Occipital lobe (tissue), 3 donors: ENCODE data around the gene U2SURP. TPM values are rescaled to one million over a fixed set of nuclear protein-coding genes. Genes with fewer than 3 reads are reported as not detected.

ENCODE experiments used
- DNase-seq: peaks from one replicate; lab custom pipeline; 2025; lab: John Stamatoyannopoulos, UW
- small RNA-seq: library from RNA; depleted of rRNA; stranded (forward); fragments of <200 nt; gene quantifications from one replicate; pipeline ENCODE3, GENCODE V24; 2014
- total RNA-seq: library from RNA; depleted of rRNA; stranded (reverse); fragments of >200 nt; gene quantifications from one replicate; pipeline ENCODE4 v1.2.3, GENCODE V29; 2014

The U2SURP gene
- total RNA-seq, 1 donor from 2014 or later, result 160 TPM

- DNase-seq, result no peak
Observed at GRCh38 chr3:143100451-143100850, 99.1 kb downstream of the U2SURP start.

DNA sequence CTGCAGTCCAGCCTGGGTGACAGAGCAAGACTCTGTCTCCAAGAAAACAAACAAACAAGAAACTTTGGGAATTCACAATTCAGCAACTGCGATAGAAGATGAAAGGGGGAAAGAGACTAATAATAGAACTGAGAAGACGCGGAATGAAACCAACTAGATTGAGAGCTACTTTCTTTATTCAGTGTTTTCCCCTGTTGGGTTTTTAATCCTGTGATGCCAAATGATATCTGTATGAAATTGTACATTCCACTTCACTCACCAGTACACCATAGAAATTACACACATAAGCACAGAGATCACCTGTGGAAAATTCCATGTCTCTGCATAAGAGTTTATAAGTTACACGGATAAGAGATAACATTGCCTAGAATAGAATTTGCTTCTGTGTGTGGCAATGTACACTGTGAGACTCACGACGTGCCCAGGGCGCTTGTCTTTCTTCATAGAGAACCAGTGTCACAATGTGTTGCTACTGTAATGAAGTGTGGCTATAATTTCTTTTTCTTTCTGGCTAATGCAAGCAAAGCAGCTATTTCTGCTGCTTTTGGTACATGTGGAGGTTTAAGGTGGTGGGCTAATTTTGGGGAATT, 100.5 kb downstream of the U2SURP start:
- no peak for DNase-seq

GRCh38 chr3:143103652-143104051, 102.3 kb downstream of the U2SURP start:
- DNase-seq, result no peak

GRCh38 chr3:143105170-143105569, 103.8 kb downstream of the U2SURP start:
- no peak for DNase-seq

DNA sequence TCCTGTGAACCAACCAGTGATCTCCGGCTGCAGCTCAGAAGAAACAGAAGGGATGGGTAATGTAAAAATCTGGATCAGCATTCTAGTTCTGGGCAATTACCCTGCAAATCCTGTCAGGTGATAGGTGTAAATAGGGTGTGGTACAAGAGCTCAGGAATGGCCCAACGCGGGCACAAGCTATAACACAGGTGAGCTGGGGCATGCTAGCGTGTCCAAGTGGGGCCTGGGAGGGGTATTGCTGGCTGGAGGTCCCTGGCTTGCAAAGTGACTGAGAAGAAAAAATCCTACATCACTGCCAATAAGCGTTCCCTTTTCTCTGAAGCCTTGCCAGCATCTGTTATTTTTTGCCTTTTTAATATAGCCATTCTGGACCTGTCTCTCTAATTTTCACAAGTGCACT, 108.5 kb downstream of the U2SURP start:
- no peak for DNase-seq

Small RNA genes within 50 kb of the gene (small RNA-seq; reads per million reads assigned to genes)
- gene AC021074.2, result not detected

Other genes with a start within 250 kb of the U2SURP start
- 4.5 TPM for gene PCOLCE2, start 112.5 kb upstream of the U2SURP start, total RNA-seq
- gene PAQR9, start 37.9 kb upstream of the U2SURP start, total RNA-seq, result 0.94 TPM
- 33.4 TPM for gene CHST2, start 118.2 kb downstream of the U2SURP start, total RNA-seq